GM19463 (cell line): ENCODE data around the gene CSTPP1.
A peak's percentile ranks its signal among the peaks of the same experiment; 100 is the strongest.

Experiments
- ATAC-seq: cut with Tn5 transposase; IDR thresholded peaks from one replicate; pipeline ENCODE4 v1.9.1; 2021; ENCODE audit warnings: mild to moderate bottlenecking, moderate library complexity; ENCODE audit not compliant: unreplicated experiment

The CSTPP1 gene

GRCh38 chr11:47154616-47155570, 218.3 kb downstream of the CSTPP1 start:
- ATAC-seq, result no peak

DNA sequence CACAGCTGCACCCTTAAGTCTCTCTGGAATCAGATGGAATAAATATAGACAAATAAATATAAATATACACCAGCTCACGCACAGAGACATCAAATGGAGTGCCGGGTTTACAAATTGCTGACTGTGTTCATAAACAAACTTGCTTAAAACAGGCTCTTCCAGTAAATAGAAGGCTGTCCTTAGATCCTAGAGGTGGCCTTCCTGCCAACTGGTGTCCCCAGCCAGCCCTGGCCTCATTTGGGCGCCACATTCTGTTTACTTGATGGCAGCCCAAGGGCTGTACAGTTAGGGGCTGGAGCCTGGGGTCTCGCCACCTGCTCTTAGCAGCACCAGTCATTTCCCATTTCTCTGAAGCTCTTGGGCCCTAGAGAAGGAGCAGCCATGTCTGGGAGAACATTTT, 219.3 kb downstream of the CSTPP1 start:
- no peak for ATAC-seq

DNA sequence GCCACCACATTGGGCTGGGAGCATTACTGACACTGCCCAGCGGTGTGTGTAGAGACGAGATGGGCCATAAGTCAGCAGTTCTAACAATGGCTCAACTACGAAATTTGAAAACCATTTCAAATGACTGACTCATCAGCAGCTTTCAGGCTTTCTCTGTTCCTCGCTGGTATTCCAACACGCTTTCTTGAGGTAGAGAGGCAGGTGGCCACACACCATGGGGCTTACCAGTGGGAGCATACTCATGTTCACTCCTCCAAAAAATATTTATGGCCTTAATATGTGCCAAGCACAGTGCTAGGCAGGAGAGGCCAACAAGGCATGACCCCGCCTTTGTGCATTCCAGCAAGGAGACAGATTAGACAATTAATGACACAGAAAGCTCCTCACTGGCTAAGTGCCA, 219.8 kb downstream of the CSTPP1 start:
- no peak for ATAC-seq

DNA sequence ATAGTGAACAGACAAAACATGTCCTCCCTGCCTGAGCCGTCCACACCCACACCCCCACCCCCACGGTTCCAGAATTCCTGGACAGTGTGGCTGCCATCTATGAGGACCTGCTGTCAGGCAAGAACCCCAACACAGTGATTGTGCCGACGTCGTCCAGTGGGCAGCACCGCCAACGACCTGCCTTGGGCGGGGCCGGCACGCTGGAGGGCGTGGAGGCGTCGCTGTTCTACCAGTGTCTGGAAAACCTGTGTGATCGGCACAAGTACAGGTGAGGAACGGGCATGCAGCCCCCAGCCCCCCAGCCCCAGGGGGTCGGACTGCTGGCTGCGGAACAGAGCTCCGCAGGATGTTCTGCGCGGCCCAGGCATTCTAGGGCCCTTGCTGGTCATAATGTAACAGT, 220.4 kb downstream of the CSTPP1 start:
- ATAC-seq, result no peak

DNA sequence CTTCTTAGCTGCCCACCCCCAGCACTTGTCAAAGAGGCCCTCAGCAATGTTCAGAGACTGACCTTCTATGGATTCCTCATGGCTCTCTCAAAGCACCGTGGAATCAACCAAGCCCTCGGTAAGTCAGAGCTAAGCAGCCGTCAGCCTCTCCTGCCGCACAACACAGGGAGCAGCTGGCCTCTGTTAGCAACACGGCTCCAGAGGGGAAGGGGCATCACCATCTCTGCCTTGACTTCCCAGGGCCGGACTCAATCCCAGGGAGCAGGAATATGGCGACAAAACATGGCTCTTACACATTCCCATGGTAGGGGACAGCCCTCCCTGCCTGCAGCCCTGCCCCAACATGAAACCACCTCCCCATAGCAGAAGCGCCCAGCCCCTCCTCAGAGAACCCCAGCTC, 221.2 kb downstream of the CSTPP1 start:
- ATAC-seq, result no peak

DNA sequence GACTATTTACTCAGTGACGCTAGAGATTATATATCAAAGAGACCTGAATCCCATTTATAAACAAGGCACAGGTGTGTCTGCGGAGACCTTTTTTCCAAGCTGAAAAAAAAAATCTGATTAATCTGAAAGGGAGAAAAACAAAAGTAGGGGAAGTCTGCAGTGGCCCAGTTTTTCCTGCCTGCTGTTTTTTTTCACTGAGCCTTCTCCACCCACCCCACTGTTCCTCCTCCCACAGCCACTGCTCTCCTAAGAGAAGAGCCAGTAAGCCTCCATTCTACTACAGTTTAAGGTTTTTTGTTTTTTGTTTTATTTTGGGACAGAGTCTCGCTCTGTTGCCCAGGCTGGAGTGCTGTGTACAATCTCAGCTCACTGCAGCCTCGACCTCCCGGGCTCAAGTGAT, 221.7 kb downstream of the CSTPP1 start:
- no peak for ATAC-seq

GRCh38 chr11:47160753-47161133, 224.2 kb downstream of the CSTPP1 start:
- no peak for ATAC-seq

- peak; percentile 76 for ATAC-seq
Measured at GRCh38 chr11:47161134-47161854, 224.7 kb downstream of the CSTPP1 start.

DNA sequence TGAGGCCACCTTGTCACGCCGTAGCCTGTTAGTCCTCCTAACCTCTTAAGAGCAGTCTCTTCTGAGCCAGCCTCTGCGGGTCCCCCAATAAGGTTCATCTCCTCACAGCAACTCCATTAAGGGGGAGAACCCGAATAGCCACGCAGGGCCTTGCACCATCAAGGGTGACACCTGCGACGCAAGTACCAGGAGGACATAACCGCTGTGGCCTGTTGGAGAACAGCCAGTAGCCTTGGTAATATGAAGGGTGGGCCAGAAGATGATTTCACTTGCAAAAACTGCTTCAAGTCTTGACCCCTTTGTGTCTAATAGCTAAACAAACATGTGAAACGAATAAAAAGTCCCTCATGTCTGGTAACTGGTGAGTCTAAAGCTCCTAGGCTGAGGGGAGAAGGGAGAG, 225.3 kb downstream of the CSTPP1 start:
- no peak for ATAC-seq

GRCh38 chr11:47162426-47162825, 225.9 kb downstream of the CSTPP1 start:
- no peak for ATAC-seq

GRCh38 chr11:47163193-47163592, 226.6 kb downstream of the CSTPP1 start:
- no peak for ATAC-seq

DNA sequence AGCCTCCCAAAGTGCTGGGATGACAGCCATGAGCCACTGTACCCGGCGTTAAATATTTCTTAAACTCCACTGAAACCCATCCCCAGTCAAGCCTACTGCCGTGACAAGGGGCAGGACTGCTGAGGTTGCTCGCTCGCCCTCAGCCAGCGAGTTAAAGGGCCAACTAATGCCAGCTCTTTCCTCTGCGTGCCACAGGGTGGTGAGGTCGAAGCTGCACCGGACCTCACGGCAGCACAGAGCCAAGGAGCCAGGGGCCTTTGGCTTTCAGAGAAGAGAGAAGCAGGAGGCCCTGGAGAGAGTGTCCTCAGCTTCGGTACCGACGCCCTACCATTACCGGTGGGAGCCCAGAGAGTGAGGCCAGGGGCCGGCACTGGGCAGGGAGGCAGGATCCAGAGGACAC, 227.3 kb downstream of the CSTPP1 start:
- ATAC-seq, result no peak

GRCh38 chr11:47164321-47164720, 227.8 kb downstream of the CSTPP1 start:
- ATAC-seq, result no peak

DNA sequence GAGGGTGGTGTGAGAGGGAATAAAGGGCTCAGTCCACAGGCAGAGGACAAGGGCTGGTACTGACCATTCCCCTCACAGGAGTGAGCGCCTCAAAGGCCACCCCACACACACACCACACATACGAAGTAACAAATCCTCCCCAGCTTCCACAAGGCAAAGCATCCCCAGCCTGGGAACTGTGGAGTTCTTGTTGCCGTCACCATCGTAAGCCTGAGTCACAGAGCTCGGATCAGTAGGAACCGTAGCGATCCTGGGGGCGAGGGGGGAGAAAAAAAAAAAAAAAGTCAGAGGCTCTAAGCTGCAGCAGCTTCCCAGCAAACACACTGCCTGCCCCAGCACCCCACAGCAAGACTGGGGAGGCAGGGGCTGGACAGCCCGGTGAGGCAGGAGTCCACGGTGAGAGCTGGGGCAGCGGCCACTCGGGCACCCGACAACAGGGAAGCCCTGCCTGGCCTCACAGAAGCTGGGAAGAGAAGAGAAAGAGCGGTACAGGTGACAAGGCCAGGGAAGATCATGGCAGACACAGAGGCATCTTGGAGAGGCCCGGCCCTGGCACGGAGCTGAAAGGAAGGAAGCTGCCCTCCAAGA, 228.8 kb downstream of the CSTPP1 start:
- no peak for ATAC-seq

GRCh38 chr11:47166368-47166767, 229.8 kb downstream of the CSTPP1 start:
- no peak for ATAC-seq

DNA sequence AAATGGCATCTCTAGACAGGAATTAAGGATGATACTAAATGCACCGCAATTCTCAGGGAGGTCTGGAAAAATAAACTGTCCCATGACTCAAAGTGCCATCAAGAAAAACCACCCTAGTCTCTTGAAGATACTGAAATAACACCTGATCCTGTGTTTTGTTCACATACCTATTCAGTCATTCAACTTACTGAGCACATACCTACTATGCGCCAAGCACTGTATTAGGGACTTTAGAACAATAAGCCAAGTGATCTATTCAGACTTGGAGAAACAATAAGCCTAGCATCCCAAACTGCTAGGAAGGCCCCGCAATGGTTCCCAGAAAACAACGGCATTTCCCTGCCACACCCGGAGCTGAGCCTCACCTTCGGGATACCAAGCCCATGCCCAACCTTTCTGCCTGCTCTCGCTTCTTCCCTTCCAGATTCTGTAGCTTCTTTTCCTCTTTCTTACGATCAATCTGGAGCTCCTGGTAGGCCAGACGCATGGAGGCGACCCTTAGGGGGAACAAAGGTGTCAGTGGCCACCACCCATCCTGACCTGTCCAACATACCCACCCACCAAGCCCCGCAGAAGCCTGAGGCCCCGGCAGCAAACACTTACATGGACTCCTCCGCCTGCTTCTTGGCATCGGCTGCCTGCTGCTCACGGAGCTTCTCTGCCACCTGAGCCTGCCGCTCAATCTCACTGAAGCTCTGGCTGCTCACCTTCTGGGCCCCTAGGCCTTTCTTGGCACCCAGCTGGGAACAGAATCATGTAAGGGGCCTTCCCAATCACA, 234.7 kb downstream of the CSTPP1 start:
- ATAC-seq, result no peak

- no peak for ATAC-seq
Measured at GRCh38 chr11:47171856-47172255, 235.3 kb downstream of the CSTPP1 start.

GRCh38 chr11:47172740-47173336, 236.3 kb downstream of the CSTPP1 start:
- ATAC-seq, result no peak

- no peak for ATAC-seq
Measured at GRCh38 chr11:47175746-47176327, 239.3 kb downstream of the CSTPP1 start.
